GM19035 (cell line): ENCODE results near the gene CCR6.
"Not testable (repeated sequence)": the region's sequence is repeated elsewhere in the genome, so short reads cannot be mapped to it uniquely, and the experiment has no call there.

Experiments used
- ATAC-seq: cut with Tn5 transposase; IDR thresholded peaks from one replicate; pipeline ENCODE4 v1.9.1; 2021; ENCODE audit not compliant: unreplicated experiment

The CCR6 gene

DNA sequence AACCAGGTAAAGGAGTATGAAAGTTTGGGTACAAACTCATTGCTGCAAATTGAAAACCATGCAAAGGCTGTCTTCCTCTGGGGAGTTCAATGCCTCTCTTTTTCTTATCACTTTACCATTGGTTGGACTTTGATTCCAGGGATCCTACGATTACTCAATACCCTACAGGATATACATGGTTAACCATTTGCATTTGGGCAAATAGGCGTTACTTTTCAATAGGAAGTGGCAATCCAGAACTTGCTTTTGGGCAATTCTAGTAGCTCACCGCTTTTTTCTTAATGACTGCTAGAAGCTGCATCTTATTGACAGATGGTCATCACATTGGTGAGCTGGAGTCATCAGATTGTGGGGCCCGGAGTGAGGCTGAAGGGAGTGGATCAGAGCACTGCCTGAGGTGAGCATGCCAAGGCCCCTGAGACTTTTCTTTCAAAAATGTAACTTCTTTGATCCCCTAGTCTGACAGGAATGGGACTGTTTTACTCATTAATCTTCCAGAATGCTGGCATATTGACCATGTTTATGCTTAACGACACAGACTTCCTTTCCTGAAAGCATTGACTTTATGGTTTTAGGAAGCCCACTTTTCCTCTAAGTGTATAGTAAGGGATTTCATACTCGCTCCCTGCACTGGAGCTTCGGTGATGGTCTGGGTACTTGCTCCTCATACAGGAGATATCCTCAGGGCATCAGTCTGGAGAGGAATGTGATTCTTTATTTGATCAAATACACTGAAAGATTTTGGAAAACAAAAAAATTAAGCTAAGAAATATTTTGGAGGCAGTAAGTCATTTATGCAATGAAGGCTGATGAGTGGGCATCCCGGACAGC lies at the start of gene CCR6:
TSS of gene CCR6 (plus strand) at position 270 of the 831 bp plus-strand sequence. CDS start 13,039 bp downstream, outside the sequence.
- no peak for ATAC-seq

DNA sequence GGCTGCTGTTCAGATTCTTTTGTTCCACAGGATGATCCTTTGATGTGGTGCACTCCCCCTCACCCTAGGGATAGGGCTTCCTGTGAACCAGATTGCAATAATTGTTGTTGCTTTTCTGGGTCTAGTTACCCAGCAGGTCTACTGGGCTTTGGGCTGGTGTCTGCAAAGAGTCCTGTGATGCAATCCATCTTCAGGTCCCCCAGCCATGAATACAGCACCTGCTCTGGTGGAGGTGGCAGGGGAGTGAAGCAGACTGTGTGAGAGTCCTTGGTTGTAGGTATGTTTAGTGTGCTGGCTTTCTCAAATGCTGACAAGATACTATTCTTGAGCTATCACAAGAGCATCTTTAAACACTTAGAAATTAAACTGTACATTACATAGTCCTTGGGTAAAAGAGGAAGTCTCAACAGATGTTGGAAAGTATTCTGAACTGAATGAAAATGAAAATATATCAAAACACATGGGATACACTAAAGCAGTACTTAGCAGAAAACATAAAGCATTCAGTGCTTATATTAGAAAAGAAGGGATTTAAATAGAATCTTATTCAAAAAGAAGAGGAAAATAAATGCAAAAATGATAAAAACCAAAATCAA lies 49.1 kb upstream of the CCR6 start:
- ATAC-seq: no peak

DNA sequence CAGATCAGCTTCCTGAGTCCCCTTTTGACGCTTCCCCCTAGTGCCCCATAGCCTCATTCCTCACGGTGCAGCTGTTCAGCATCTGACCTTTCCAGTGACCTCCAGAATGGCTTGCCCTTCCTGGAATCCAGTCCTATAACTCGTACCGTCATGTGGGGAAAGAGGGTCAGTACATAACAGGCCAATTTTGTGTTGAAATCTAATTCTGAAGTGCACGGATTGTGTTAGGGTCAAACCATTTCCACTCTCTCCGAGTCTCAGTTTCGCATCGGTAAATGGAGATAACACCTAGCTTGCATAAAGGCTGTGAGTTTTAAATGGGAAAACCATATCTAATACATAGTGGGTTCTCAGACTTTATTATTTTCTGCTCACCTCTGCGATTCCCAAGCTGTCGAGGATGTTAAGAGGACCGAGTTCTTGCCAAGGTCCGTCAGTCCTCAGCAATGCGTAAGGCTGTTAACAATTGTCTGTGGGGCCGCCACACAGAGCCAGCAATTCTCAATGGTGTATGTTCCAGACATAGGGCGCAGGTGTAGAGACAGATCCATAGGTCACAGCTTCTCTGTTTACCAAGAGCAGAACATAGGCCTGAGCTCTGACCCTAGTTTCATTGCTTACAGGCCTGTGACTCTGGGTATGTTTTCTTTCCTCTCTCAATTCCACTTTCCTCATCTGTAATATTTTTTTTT lies 45.5 kb upstream of the CCR6 start:
- no peak for ATAC-seq

GRCh38 chr6:167078745-167079144 lies 44.2 kb upstream of the CCR6 start:
- no peak for ATAC-seq

GRCh38 chr6:167079853-167080297 lies 43.0 kb upstream of the CCR6 start:
- ATAC-seq: peak; percentile 99

GRCh38 chr6:167087857-167088354 lies 35.0 kb upstream of the CCR6 start:
- ATAC-seq: no peak

DNA sequence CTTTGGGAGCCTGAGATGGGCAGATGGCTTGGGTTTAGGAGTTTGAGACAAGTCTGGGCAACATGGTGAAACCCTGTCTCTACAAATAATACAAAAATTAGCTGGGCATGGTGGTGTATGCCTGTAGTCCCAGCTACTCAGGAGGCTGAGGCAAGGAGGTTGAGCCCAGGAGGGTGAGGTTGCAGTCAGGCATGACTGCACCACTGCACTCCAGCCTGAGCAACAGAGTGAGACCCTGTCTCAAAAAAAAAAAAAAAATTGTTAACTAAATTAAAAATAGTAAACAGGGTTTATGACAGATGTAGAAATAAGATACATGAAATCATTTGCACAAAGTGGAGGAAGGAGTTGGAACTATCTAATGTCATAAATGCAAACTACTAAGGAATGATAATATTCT lies 34.2 kb upstream of the CCR6 start:
- ATAC-seq: not testable (repeated sequence)

- ATAC-seq: no peak
Observed at GRCh38 chr6:167089243-167090142, 33.4 kb upstream of the CCR6 start.

DNA sequence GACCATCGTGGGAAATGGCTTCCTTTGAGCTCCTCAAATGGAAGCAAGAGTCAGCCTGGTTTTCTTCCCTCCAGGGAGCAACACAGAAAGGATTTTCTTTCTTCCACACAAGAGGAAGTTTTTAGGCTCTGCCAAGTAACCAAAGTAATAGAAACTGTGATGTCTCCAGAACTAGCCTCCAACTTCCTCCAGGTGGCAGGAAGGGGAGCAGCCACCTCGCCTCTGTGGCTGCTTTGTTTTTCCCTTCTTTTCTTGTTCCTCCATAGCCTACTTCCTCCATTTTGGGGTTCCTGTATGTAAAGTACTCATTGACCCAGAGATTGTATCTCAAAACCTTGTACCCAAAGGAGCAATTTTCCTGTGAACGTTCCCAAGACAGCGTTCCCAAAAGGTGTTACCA lies 32.7 kb upstream of the CCR6 start:
- ATAC-seq: no peak

DNA sequence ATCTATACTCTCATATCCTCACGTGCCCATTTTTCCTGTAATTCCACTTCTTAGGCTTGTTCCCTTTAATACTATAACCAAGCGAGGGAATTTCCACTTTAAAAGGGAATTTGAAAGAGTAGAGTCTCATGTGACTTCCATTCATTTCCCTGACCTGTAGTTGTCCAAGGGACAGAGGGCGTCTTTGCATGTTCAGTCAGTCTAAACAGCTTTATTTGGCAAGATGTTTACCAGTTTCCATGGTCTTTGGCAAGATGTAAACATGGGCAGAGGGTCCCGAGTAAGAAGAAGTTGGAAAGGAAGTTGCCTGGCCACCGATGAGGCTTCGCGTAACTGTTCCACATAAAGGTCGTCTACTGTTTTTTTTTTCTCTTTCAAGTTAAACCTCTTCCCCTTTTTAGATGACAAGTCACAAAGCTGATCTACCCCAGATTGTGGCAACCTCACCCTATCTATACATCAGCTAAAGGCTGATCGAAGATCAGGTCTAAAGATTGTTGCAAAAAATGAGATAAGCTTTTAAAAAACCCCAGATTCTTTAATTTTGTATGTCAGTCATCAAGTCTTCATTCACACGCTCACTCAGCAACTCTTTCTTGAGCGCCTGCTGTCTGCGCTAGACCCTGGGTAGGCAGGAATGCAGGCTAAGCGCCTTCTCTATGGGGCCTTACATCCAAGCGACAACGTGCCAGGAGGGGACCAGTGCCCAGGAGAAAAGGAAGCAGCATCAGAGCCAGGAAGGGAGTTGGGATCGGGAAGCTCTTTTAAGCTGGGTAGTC lies 31.7 kb upstream of the CCR6 start:
- no peak for ATAC-seq

- no peak for ATAC-seq
Observed at GRCh38 chr6:167091805-167092107, 31.1 kb upstream of the CCR6 start.

GRCh38 chr6:167092672-167093339 lies 30.1 kb upstream of the CCR6 start:
- peak; percentile 34 for ATAC-seq

GRCh38 chr6:167093406-167093921 lies 29.4 kb upstream of the CCR6 start:
- ATAC-seq: no peak

GRCh38 chr6:167093922-167094432 lies 28.9 kb upstream of the CCR6 start:
- peak; percentile 49 for ATAC-seq

- ATAC-seq: peak; percentile 17
Observed at GRCh38 chr6:167094436-167094819, 28.5 kb upstream of the CCR6 start.

- peak; percentile 52 for ATAC-seq
Observed at GRCh38 chr6:167094820-167095637, 27.9 kb upstream of the CCR6 start.

- ATAC-seq: no peak
Observed at GRCh38 chr6:167095888-167096287, 27.0 kb upstream of the CCR6 start.

DNA sequence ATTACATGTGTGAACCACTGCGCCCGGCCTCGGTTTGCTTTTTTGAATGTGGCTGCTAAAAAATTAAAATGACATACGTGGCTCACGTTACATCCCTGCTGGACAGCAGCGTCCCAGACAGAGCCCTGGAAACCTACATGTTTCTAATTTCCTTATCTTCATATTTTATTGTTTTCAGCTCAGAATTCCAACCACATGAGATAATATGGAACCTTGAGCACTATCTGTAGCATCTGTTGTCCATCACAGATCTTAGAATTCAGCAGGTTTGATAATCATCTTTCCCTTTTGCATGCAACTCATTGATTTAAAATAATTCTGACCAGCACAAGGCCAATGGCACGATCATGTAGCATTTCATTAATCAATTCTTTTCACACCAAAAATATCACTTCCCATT lies 25.9 kb upstream of the CCR6 start:
- no peak for ATAC-seq
